ENCODE measurements around the gene RPLP1.

GRCh38 chr15:69496001-69496400, 43.4 kb downstream of the RPLP1 start:
- TF ChIP-seq CTCF (IDR thresholded peaks at IDR 0.05) (no peak), SIN3A (IDR thresholded peaks at IDR 0.05; ENCODE audit: borderline replicate concordance, low read depth, low read length) (no peak)
